Stimulated activated CD4-positive, alpha-beta T cell treated with anti-CD3 and anti-CD28 coated beads, Interleukin-2, amount 100 ng/mL, for 24 hours (primary cell): Measurements from ENCODE around the gene RUNX2.
"Not testable (repeated sequence)": the region's sequence is repeated elsewhere in the genome, so short reads cannot be mapped to it uniquely, and the experiment has no call there.

ENCODE experiments used
- DNase-seq, 2 donors: peaks; one replicate each; pipeline ENCODE4 v3.0.0-alpha.2; 2020

The RUNX2 gene

DNA sequence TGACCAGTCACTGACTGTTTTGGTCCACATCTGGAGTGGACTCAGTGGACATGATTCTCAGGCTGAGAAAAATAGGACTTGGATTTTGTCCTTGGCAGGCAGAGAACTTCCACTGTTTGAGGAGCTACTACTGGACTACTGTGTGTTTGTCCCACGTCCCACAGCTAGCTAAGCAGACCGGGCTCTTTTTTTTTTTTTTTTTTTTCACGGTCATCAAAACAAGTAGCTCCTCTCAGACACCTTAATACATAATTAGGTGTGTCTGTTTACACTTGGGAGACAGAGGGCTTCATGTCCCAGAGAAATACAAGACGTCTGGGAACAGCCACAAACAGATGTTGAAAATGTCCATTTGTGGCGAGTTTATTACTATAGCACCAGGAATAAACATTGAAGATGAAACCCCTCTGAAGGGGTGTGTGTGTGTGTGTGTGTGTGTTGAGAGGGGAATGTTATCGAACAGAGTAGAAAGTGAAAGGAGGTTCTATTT, 204.6 kb downstream of the RUNX2 start:
- no peak for DNase-seq

DNA sequence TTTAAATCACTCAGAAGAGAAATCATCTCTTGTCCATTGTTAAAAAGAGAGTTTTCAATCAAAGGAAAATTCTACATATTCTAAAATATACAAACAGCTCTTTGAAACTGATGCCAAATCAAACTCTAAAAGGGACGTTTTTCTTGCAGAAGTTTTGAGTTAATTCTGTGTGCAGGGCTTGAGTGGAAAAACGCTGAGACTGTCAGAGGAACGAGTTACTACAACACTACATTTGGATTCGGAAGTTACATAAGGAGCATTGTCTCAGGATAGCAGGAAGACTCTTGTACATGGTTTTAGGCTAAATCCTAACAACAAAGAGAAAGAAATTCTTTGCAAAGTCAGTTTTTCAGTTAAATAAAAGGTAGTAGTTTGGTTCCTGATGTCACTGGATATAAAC, 205.3 kb downstream of the RUNX2 start:
- DNase-seq: no peak

DNA sequence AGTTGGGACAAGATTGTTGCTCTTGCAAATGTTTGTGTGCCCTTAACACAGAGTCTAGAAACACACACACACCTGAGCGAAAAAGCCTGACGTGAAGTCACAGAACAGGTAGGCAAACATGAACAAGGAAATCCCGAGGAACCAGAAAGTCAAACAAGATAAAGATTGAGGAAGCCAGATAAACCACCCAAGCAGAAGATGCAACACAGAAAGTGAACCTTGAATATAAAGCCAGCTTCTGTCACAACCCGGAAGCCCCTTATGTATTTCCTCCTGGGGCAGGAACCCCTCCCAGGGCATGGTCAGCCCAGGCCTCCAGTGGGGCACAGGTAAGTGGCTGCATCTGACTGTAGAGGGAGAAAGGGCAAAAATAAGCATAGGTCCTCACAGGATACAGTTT, 207.8 kb downstream of the RUNX2 start:
- DNase-seq: no peak

DNA sequence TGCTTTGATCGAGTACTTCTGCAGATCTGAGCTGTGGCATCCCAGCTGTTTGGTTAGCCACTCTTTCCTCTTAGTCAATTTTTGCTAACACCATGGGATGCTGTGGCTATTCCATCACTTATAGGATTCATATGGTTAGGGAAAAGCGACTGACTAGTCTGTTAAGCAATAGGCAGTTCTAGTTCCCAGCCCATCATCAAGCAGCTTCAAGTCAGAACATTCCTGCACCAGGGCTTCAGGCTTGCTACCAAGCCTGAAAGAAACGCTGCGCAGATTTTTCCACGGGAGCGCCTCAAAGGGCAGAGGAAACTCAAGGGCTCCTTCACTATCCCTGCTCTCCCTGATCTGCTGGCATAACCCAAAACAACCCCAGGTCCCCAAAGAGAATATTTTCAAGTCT, 209.4 kb downstream of the RUNX2 start:
- DNase-seq: no peak

DNA sequence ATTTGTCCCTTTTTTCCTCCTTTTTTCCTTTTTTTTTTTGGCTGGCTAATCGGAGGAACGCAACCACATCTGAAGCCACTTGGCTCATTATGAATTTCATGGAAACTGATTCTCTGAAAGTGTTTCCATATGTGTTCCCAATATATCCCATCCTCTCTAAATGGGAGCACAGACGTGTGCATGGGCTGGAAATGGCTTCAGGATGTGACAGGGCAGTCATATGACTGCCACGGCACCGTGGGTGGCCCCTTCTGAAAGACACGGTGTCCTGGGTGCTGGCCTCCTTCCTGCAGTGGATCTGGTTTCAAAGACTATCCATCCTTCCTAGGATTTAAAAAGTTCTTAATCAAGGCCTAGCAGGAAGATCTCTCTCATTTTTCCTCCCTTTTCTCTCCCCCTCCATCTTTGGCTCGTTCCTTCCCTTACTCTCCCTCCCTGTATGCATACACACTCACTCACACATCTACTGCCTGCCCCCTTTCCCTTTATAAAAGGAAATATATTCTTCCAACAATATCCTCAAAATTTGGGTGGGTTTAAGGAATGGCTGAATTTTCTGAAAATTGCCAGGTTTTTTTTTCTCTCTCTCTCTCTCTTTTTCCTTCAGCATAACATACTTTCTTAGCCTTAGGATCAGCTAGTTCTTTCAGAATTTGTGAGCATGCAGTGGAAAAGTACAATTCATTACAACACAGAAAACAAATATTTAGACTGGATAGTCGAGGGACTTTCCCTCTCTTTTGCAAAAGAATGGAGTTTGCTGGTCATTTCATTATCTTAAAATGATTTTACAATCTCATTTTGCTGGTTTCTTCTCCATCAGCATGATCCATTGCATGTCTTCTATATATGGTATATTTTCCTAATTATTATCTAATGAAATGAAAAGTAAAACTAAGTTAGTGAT, 210.8 kb downstream of the RUNX2 start:
- no peak for DNase-seq

DNA sequence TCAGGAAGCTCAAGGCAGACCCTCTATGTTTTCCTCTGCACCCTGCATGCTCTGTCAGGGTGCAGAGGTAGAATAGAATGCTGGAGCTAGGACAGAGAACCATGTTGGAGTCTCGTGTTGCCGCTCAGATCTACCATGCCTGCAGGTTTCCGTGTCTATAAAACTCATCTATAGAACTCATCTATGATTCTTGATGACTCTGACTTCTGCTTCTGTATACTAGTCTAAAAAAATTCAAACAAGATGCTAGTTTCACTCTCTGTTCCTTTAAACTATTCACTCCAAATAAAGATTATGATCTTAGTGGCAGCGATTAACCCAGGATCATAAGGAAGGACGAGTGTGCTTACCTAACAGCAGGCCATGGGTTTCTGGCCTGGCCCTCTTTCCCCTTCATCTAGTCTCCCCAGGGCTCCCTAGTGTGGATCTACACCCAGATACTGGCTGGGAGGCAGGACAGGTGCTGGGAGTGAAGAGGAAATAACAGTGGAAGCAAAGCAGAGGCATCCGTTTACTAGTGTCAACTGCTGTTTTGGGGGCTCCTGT, 212.3 kb downstream of the RUNX2 start:
- no peak for DNase-seq

DNA sequence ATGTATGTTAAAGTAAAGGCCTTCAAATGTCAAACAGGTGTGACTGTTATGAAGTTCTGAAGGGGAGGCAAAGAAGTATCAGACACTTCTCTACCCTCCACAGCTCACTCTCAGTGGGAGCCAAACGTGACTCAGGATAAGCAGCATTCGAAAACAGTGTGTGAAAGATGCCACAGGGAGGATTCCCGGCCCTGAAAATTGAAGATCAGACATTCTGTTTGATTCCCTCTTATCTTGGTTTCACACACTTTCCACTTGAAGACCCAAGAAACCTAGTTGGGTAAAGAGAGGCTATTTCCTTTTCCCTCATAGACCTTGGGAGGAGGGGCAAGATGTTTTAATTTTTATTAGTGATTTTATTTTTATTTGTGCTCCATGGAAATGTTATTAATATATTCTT, 213.8 kb downstream of the RUNX2 start:
- no peak for DNase-seq

DNA sequence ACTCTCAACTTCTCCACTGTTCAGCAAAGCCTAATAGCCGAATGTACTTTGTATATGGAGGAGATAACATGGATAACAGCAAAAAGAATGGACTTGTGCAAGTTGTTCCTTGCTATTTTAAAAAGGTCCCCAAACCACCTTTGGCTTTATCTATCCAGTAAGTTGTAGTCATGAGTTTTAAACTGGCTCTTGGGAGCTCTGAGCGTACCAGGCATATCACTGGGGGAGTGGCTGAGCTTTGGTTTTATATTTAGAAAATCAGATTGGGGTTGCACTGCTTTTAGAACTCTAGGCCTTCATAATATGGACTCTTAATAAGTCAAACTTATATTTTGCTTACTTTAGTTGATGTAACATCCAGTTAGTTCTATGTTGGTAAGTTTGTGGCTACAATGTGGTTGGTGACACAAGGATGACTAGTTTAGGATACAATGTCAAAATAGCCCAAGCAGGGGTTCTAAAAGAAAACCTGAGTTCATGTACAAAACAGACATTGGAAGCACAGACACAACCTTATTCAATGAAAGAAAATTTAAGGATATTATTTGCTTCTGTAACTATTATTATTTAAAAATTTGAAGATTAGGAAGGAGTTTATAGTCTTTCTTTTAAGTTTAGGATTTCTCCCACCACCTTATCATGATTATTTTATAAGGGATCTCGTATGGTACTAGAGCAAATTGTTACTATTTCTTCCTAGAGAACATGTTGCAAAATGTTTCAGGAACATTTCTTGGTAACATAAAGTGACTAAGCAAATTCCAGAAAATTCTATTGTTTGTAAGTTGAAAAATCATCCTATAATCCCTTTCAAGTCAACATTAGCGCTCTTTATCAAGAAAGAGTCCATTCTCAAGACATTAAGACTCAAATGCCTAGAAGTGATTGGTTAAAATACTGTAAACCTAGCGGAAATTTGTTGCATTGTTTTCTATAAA, 215.4 kb downstream of the RUNX2 start:
- no peak for DNase-seq

DNA sequence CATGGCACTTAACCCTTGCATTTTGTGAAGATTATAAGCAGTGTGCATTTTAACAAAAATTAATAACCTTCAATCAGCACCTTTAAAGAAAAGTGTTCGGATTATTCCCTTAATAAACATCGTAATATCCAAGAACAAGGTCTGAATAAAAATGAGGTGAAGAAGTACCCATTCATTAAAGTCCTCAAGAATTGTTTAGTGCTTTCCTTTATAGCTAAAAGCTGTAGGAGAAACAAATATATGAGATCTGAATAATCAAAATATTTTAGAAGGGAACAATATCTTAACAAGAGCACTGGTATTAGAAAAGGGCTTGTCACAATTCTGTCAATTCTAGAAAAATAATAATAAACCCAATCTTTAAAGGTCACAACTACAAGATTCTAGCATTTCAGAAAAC, 217.3 kb downstream of the RUNX2 start:
- no peak for DNase-seq

DNA sequence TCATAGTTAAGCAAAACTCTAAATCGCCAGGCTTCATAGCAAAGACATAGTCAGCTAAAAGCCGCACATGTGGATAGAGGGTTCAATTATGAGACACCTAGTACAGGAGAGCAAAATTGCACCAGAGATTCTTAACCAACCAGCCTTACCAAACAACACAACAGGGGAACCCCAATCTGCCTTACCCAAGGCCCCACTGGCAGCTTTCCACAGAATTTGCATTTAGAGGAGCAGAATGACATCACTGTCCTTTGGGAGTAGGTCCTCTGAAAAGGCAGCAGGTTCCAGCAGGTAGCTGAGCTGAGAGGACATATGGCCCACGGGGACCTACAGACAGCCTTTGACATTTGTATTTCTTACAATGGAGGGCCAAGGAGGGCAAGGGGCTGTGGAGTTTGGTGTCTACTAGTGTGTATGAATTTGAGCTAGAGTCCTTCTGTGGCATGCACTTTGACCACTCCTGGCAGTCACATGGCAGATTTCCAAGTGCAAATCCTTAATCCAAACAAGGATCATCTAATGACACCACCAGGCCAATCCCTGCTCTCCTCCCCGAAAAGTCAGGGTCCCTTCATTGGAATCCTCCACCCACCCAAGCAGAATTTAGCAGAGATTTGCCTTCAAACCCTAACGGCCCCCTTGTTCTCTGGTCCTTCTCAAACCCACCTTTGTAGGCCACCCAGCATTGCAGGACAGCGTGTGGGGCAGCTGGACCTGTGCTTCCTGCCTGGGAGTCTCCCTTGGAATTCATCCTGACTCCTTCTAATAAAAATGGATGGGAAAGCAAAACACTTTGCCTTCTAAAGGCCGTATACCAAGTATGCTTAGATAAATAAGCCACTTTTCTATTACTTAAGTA, 220.8 kb downstream of the RUNX2 start:
- DNase-seq: no peak

DNA sequence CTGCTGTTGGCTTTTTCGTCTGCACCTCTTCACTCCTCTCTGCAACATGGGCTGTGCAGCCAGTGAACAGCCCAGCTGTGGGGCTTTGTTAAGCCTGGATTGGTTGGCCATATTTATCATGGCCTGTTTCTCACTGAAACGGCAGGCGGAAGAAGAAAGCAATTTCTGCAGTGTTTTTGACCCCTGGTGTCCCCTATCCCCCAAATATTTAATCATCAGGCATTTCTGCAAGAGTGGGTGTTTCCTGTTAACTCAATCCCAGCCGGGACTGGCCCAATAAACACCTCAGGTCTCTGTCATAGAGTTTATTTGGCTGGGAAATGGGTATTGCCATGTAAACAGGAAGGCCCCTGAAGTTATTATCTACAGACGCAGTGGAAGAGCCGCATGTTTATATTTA, 224.4 kb downstream of the RUNX2 start:
- DNase-seq: no peak

DNA sequence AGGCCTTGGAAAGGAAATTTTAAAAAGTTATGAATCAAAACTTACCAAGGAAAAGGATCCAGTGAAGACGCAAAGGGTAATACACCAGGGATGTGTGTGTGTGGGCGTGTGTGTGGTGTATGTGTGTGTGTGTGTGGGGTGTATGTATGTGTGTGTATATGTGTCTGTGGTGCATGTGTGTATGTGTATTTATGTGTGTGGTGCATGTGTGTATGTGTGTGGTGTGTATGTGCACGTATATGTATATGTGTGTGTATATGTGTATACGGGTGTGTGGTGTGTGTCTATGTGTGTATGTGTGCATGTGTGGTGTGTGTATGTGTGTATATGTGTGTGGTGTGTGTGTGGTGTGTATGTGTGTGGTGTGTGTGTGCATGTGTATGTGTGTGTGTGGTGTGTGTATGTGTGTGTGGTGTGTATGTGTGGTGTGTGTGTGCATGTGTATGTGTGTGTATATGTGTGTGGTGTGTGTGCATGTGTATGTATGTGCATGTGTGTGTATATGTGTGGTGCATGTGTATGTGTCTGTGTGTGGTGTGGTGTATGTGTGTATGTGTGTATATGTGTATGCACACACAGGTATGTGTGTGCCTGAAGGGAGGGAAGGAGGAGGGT, 225.7 kb downstream of the RUNX2 start:
- DNase-seq: no peak

DNA sequence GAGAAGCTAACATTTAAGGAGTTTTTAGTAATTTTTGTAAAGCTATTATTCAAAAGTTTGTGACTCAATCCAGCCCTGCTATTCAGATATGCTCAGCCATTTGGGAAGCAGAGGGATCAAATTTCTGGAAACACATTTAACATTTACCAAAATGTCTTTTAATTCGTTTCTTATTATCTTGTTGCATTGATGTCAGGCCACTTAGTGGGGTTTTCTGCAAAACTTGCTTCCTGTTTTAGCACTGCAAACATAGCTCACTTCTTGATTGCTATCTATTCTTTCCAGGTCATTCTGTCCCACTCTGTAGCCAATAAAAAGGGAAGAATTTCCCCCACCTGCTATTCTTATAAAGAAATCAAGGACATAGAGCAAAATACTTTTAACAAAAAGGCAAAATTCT, 226.5 kb downstream of the RUNX2 start:
- no peak for DNase-seq

DNA sequence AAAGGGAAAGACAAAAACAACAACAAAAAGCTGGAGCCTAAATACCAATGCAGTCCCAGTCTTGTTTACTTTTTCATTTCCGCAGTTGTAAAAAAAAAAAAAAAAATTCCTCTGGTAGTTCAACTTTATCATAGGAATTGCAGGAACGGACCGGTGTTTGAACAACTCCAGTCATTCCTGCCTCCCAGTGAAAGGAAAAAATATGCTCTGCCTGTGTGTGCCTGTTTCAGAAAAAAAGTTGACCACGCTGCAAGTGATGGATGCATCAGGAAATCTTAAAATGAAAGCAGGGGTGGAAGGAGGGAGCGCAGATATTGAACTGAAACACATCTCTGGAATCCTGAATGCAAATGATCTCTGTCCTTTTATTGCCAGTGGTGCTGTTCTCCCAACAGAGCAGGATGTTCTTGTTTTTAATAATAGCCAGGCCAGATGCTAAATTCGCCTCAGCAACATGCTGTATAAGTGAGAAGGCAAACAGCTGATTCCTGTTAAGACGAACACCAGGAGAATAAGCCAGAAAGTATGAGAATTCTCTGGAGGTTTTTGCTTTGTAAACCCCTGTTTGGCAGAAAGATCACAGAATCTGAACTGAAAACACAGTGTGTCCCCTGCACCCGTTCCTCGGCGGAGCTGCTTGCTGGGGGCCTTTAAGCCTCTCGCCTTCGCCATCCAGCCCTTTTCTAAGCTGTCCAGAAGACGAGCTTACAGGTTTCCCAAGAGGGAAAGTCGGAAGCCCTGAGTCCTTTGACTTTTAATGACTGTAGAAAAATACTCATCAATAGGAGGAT, 228.0 kb downstream of the RUNX2 start:
- no peak for DNase-seq

DNA sequence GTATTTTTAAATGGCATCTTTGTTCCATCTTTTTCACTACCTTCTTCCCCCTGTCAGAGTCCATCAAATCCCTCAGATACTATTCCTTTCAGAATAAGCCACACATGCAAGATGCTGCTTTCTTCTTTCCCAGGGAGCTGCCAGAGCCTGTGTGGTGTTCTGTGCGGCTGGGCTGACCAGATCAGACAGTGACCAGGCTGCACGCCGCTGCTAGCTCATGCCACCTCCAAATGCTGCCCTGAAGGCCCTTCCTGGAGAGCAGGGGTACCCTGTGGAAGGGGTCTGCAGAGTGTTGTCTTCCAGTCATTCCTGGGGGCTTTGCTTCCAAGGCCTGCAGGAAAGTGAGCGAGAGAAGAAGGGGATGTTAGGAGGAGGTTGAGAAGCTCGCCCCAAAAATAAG, 228.7 kb downstream of the RUNX2 start:
- no peak for DNase-seq

DNA sequence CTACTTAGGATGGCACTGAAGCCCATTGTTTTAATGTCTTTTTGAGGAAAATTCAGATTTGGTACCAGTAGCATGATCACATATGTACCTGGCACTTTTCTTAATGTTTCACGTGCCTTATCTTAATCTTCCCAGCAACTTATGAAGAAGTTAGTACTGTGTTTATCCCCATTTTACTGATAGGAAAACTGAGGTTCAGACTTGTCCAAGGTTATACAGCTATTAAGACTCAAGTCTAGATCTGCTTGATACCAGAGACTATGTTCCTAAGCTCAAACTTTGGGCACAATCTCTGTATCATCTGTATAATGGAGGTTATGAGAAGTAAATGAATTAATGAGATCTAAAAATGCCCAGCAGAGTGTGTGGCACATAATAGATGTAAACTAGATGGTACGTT, 229.3 kb downstream of the RUNX2 start:
- DNase-seq: no peak

DNA sequence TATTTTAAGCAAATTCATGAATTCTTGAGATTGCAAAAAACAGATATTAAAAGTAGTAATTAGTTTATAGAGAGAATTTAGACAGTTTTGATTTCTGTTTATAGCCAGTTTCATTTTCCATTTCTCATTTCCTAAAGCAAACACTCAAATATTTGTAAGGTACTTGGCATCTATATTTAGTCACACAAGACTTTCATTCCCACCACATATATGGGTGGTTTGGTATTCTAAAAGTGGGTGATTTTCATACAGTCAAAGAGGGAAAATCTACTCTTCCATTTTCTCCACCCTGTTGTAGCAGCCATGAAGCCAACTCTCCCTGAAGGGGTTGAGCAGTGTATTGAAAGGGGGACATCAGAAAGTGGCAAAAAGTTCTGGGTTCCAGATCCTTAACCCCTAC, 230.7 kb downstream of the RUNX2 start:
- no peak for DNase-seq

DNA sequence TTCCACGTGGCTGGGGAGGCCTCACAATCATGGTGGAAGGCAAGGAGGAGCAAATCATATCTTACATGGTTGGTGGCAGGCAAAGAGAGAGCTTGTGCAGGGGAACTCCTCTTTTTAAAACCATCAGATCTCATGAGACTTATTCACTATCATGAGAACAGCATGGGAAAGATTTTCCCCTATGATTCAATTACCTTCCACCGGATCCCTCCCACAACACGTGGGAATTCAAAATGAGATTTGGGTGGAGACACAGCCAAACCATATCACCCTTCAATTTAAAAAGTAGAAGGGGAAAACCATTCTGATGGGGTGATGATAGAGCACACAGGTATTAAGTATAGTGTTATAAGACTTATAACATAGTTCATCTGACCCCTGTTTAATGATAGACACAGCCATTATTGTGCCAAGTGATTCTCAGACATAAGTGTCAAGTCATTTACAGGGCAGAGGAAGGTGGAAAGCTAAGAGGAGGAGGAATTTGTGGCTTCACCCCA, 232.2 kb downstream of the RUNX2 start:
- DNase-seq: not testable (repeated sequence)

DNA sequence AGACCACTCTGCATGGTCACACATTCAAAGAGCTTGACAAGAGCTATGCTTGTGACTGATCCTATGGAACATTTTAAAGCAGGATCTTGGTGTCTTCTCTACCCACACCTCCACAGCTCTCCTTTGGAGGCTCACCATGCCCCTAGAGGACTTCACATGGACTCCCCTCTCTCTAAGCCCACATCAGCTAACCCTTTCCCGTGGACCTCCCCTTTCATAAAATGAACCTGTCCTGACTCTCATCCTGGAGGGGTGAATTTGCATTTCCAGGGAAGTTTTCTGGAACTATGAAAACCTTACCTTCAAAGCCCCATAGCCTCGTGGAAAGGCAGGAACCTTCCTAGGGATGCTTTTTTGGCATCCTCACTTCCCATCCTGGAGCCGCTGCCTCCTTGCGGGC, 234.0 kb downstream of the RUNX2 start:
- DNase-seq: no peak

DNA sequence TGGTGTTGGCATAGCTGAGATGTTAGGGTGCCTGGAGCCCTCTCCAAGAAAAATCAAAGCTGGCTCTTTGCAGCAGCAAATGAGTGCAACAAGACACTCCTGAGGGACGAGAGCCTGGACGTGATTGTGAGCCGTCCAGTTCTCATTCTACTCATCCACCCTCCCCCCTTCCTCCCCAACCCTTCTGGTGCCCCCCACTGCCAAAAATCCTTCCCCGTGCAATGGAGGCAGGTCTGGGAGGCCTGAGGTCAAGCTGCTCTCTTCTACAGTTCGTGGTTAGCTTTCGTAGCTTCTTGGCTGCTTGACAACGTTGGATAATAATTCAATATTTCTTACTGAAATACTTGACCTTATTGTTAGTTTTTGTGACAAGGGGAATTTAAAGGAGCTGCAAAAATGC, 234.9 kb downstream of the RUNX2 start:
- no peak for DNase-seq

DNA sequence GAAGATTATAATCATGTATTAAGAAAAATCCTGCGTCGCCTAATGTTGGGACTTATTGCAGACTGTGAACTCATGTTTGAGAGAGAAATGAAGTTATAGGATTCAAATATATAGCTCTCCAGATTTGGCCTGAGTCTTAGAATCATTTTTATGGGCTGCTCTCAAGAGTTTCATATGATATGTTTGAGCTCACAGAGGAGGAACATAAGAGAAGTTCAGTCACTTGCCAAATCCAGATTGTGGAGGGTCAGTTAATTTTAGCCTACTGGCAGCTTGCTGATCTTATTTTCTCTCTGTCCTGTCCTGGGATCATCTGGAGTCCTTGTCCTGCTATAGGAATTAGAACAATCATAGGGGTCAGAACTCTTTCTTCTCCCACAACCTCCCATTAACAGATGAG, 235.7 kb downstream of the RUNX2 start:
- no peak for DNase-seq
